Mesenchymal stem cell (in vitro differentiated cells and primary cell): ENCODE results near the gene CYP4F12.
A peak's percentile ranks its signal among the peaks of the same experiment; 100 is the strongest.

ENCODE experiments used
- DNase-seq: peaks from one replicate; pipeline ENCODE4 v3.0.0-alpha.2; 2013
- H2AFZ ChIP-seq: one replicate; pipeline ENCODE4 v1.6.1; 2013; ENCODE audit warnings: low read depth, mild to moderate bottlenecking, control low read depth, inconsistent platforms, low read length, moderate library complexity
- H2AK5ac ChIP-seq: 2 replicates; pipeline ENCODE4 v1.6.1; 2013; ENCODE audit warnings: low read length, moderate library complexity, mild to moderate bottlenecking, inconsistent platforms; ENCODE audit not compliant: severe bottlenecking
- H2BK120ac ChIP-seq: one replicate; pipeline ENCODE4 v1.6.1; 2013; ENCODE audit warnings: low read depth, mild to moderate bottlenecking, inconsistent platforms, low read length, moderate library complexity
- H2BK12ac ChIP-seq, 2 experiments: one replicate each; pipeline ENCODE4 v1.6.1; 2013; ENCODE audit warnings: inconsistent platforms in 2 of 2, low read length in 2 of 2, mild to moderate bottlenecking in 2 of 2, moderate library complexity in 2 of 2, control low read depth in 1 of 2
- H2BK15ac ChIP-seq: one replicate; pipeline ENCODE4 v1.6.1; 2013; ENCODE audit warnings: mild to moderate bottlenecking, low read depth, inconsistent platforms; ENCODE audit not compliant: poor library complexity, severe bottlenecking
- H2BK5ac ChIP-seq: 2 replicates; pipeline ENCODE4 v1.6.1; 2013; ENCODE audit warnings: low read depth, mild to moderate bottlenecking, low read length, control low read depth, inconsistent platforms; ENCODE audit not compliant: poor library complexity, severe bottlenecking
- H3K14ac ChIP-seq, 2 experiments: one replicate each; pipeline ENCODE4 v1.6.1; 2013; ENCODE audit warnings: inconsistent platforms in 2 of 2, low read length in 2 of 2, control low read depth in 1 of 2, mild to moderate bottlenecking in 1 of 2, moderate library complexity in 1 of 2
- H3K18ac ChIP-seq, 2 experiments: one replicate each; pipeline ENCODE4 v1.6.1; 2013; ENCODE audit warnings: inconsistent platforms in 2 of 2, low read length in 2 of 2, control low read depth in 1 of 2, low read depth in 1 of 2, mild to moderate bottlenecking in 1 of 2
- H3K23ac ChIP-seq, 2 experiments: one replicate each; pipeline ENCODE4 v1.6.1; 2013; ENCODE audit warnings: inconsistent platforms in 2 of 2, low read length in 2 of 2, mild to moderate bottlenecking in 2 of 2, moderate library complexity in 2 of 2, control low read depth in 1 of 2
- H3K27ac ChIP-seq: 2 replicates; pipeline ENCODE4 v1.5.1; 2013; ENCODE audit warnings: mild to moderate bottlenecking, moderate library complexity, low read length, control low read depth, inconsistent platforms; ENCODE audit not compliant: poor library complexity, severe bottlenecking
- H3K27me3 ChIP-seq, 2 experiments: 2 replicates each; pipeline versions ENCODE4 v1.6.1 to v1.7.0; 2013; ENCODE audit warnings: low read length in 2 of 2, mild to moderate bottlenecking in 2 of 2, moderate library complexity in 2 of 2, control low read depth in 1 of 2, inconsistent platforms in 1 of 2; ENCODE audit not compliant: control insufficient read depth in 1 of 2, insufficient read depth in 1 of 2
- H3K36me3 ChIP-seq, 2 experiments: 2 replicates each; pipeline versions ENCODE4 v1.6.1 to v1.7.0; 2013; ENCODE audit warnings: low read length in 2 of 2, control low read depth in 1 of 2, inconsistent platforms in 1 of 2, low read depth in 1 of 2, mild to moderate bottlenecking in 1 of 2; ENCODE audit not compliant: insufficient read depth in 2 of 2, control insufficient read depth in 1 of 2
- H3K4ac ChIP-seq, 2 experiments: one replicate each; pipeline ENCODE4 v1.6.1; 2013; ENCODE audit warnings: inconsistent platforms in 2 of 2, low read length in 2 of 2, mild to moderate bottlenecking in 2 of 2, moderate library complexity in 2 of 2, control low read depth in 1 of 2, low read depth in 1 of 2
- H3K4me1 ChIP-seq: 2 replicates; pipeline ENCODE4 v1.6.1; 2013; ENCODE audit warnings: low read depth, low read length, control low read depth; ENCODE audit not compliant: control insufficient read depth, insufficient read depth
- H3K4me2 ChIP-seq: 2 replicates; pipeline ENCODE4 v1.6.1; 2013; ENCODE audit warnings: low read length, mild to moderate bottlenecking, inconsistent platforms; ENCODE audit not compliant: poor library complexity, severe bottlenecking
- H3K4me3 ChIP-seq, 2 experiments: 2 replicates each; pipeline versions ENCODE4 v1.5.1 to v1.7.0; 2013; ENCODE audit warnings: low read length in 2 of 2, mild to moderate bottlenecking in 2 of 2, control low read depth in 1 of 2, low read depth in 1 of 2; ENCODE audit not compliant: insufficient read depth in 1 of 2
- H3K79me1 ChIP-seq: replicated peaks from 2 replicates; pipeline ENCODE4 v1.6.1; 2013; ENCODE audit warnings: mild to moderate bottlenecking, control low read depth, low read length, inconsistent platforms; ENCODE audit not compliant: poor library complexity, severe bottlenecking
- H3K9ac ChIP-seq: 2 replicates; pipeline ENCODE4 v1.7.0; 2013; ENCODE audit warnings: mild to moderate bottlenecking, low read length, moderate library complexity
- H3K9me3 ChIP-seq: 2 replicates; pipeline ENCODE4 v1.7.0; 2013; ENCODE audit warnings: mild to moderate bottlenecking, low read length; ENCODE audit not compliant: control insufficient read depth
- H4K8ac ChIP-seq: one replicate; pipeline ENCODE4 v1.6.1; 2013; ENCODE audit warnings: inconsistent platforms, mild to moderate bottlenecking, low read length, moderate library complexity
- H4K91ac ChIP-seq: one replicate; pipeline ENCODE4 v1.6.1; 2013; ENCODE audit warnings: mild to moderate bottlenecking, low read length, inconsistent platforms
- WGBS: methylation state at CpG from one replicate; pipeline ENCODE4 v1.1.7; 2013; ENCODE audit warnings: mixed read lengths; 5-methylcytosine and 5-hydroxymethylcytosine counted together

Gene CYP4F12

GRCh38 chr19:15671237-15671821 lies 1.6 kb upstream of the CYP4F12 start:
- H4K8ac ChIP-seq = no peak overlapping the region
- WGBS = 66% methylated on average over 5 of the region's 5 CpGs
- H3K23ac ChIP-seq = no peak overlapping the region
- no peak for DNase-seq
- no peak overlapping the region for H3K4ac ChIP-seq
- H3K27me3 ChIP-seq = no peaks in the 10 kb centered on the region
- H3K79me1 ChIP-seq = no peaks in the 10 kb centered on the region
- no peak overlapping the region for H3K27ac ChIP-seq
- no peak overlapping the region for H4K91ac ChIP-seq
- H3K36me3 ChIP-seq = no peaks in the 10 kb centered on the region
- H2BK12ac ChIP-seq = no peak overlapping the region
- no peak overlapping the region for H3K14ac ChIP-seq
- no peak overlapping the region for H3K4me3 ChIP-seq
- H3K9me3 ChIP-seq = no peaks in the 10 kb centered on the region
- H2BK5ac ChIP-seq = no peak overlapping the region
- no peak overlapping the region for H2BK15ac ChIP-seq
- no peak overlapping the region for H3K4me2 ChIP-seq
- no peak overlapping the region for H2AK5ac ChIP-seq
- no peak overlapping the region for H2BK120ac ChIP-seq
- no peak overlapping the region for H2AFZ ChIP-seq
- H3K18ac ChIP-seq = no peak overlapping the region
- H3K4me1 ChIP-seq = no peaks in the 10 kb centered on the region
- H3K9ac ChIP-seq = no peak overlapping the region

DNA sequence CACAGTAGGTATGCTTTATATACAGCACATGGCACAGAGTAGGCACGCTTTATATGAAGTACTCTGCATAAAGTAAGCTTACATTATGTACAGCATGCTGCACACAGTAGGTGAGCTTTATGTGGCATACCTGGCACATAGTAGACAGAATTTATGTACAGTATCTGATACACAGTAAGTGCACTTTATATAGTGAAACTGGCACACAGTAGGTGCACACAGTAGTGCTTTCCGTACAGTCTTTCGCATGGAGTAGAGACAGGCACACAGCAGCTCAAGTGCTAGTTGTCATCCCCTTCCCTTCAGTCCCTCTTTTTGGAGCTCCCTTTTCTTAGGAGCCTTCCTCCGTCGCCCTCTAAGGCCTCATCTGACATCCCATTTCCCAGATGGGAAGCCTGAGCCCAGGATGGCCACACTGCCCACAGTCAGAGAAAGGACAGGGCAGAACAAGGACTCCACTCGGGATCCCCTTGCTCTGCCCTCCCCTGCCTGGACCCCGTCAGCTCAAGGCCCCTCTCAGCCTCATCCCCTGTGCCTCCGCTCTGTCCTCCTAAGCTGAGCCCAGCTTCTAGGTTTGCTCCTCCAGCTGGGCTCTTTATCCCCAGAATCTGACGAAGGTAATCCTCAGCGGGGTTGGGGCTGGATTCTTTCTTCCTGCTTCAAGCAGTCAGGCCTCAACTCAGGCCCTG lies 852 bp upstream of the CYP4F12 start:
- WGBS = 53% methylated on average over 10 of the region's 10 CpGs
- H3K23ac ChIP-seq = no peak overlapping the region

GRCh38 chr19:15673176-15673654 lies 328 bp downstream of the CYP4F12 start:
- no peak overlapping the region for H2BK5ac ChIP-seq
- H3K23ac ChIP-seq = no peak overlapping the region
- no peaks in the 10 kb centered on the region for H3K36me3 ChIP-seq
- no peak overlapping the region for H3K9ac ChIP-seq
- no peak overlapping the region for H4K8ac ChIP-seq
- H2BK12ac ChIP-seq = no peak overlapping the region
- H2AK5ac ChIP-seq = no peak overlapping the region
- no peak for DNase-seq
- no peak overlapping the region for H2AFZ ChIP-seq
- WGBS = 29% methylated on average over 8 of the region's 9 CpGs
- no peak overlapping the region for H3K27ac ChIP-seq
- no peaks in the 10 kb centered on the region for H3K79me1 ChIP-seq
- no peak overlapping the region for H3K4ac ChIP-seq
- H2BK15ac ChIP-seq = no peak overlapping the region
- H3K4me2 ChIP-seq = no peak overlapping the region
- no peak overlapping the region for H3K4me3 ChIP-seq
- no peak overlapping the region for H3K14ac ChIP-seq
- H3K18ac ChIP-seq = no peak overlapping the region
- H3K9me3 ChIP-seq = no peaks in the 10 kb centered on the region
- no peak overlapping the region for H2BK120ac ChIP-seq
- H3K4me1 ChIP-seq = no peaks in the 10 kb centered on the region
- H3K27me3 ChIP-seq = no peaks in the 10 kb centered on the region
- no peak overlapping the region for H4K91ac ChIP-seq

More for the DNA sequence above, 852 bp upstream of the CYP4F12 start:
- H4K91ac ChIP-seq = no peak overlapping the region
- H2BK15ac ChIP-seq = no peak overlapping the region
- no peak overlapping the region for H3K18ac ChIP-seq
- H3K9ac ChIP-seq = peak overlapping the region; percentile 63
- no peaks in the 10 kb centered on the region for H3K4me1 ChIP-seq
- H2AFZ ChIP-seq = no peak overlapping the region
- H3K4me3 ChIP-seq = no peak overlapping the region
- H3K79me1 ChIP-seq = no peaks in the 10 kb centered on the region
- no peak overlapping the region for H2BK120ac ChIP-seq
- H3K9me3 ChIP-seq = no peaks in the 10 kb centered on the region
- no peak overlapping the region for H4K8ac ChIP-seq
- no peak overlapping the region for H2AK5ac ChIP-seq
- no peak overlapping the region for H3K4me2 ChIP-seq
- DNase-seq = no peak
- no peak overlapping the region for H3K14ac ChIP-seq
- H2BK12ac ChIP-seq = no peak overlapping the region
- H3K36me3 ChIP-seq = no peaks in the 10 kb centered on the region
- H3K4ac ChIP-seq = no peak overlapping the region
- no peaks in the 10 kb centered on the region for H3K27me3 ChIP-seq
- H3K27ac ChIP-seq = no peak overlapping the region
- no peak overlapping the region for H2BK5ac ChIP-seq

DNA sequence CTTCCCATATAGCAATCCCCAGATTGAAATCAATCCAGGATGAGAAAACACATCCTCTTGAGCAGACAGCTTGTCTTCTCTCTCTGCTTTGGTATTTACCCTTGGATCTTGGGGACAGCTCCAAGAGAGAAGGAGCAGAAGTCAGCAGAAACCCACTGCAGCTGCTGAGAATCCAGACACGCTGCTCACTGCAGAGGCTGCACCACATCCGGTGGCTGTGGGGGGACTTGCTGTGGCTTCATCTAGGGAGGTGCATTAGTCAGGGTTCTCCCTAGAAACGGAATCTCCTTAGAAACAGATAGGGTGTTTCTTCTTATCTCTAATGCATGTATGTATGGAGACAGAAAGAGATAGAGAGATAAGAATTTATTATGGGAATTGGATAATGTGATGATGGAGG lies 2.7 kb downstream of the CYP4F12 start:
- Histone ChIP-seq H3K18ac (no peak overlapping the region), H3K36me3 (no peaks in the 10 kb centered on the region), H4K91ac (no peak overlapping the region), H4K8ac (no peak overlapping the region), H2BK120ac (no peak overlapping the region), H2AK5ac (no peak overlapping the region), H3K9ac (no peak overlapping the region), H3K4me1 (no peaks in the 10 kb centered on the region), H3K23ac (no peak overlapping the region), H3K27ac (no peak overlapping the region), H2BK15ac (no peak overlapping the region), H3K79me1 (no peaks in the 10 kb centered on the region), H3K27me3 (no peaks in the 10 kb centered on the region), H2BK5ac (no peak overlapping the region), H3K14ac (no peak overlapping the region), H3K9me3 (no peaks in the 10 kb centered on the region), H3K4ac (no peak overlapping the region), H2AFZ (no peak overlapping the region), H3K4me3 (no peak overlapping the region), H2BK12ac (no peak overlapping the region), H3K4me2 (no peak overlapping the region)
- 42% methylated on average over 3 of the region's 3 CpGs for WGBS
- no peak for DNase-seq
